Measurements from ENCODE around the gene RIN3.
A peak's percentile ranks its signal among the peaks of the same experiment; 100 is the strongest.

Gene RIN3

GRCh38 chr14:92475451-92476187 is 38.0 kb upstream of the RIN3 start:
- peaks cover 4% of the 10 kb centered on the region for H3K36me3 Mint-ChIP-seq
- H3K4me1 Mint-ChIP-seq: peaks cover 14% of the 10 kb centered on the region
- no peak overlapping the region for H3K27ac Mint-ChIP-seq
- H3K27me3 Mint-ChIP-seq: no peaks in the 10 kb centered on the region
- H3K9me3 Mint-ChIP-seq: no peaks in the 10 kb centered on the region
- no peak overlapping the region for H3K4me3 Mint-ChIP-seq

GRCh38 chr14:92480856-92481255 is 32.7 kb upstream of the RIN3 start:
- Mint-ChIP-seq H3K9me3 (no peaks in the 10 kb centered on the region), H3K27me3 (no peaks in the 10 kb centered on the region), H3K36me3 (peaks cover 5% of the 10 kb centered on the region), H3K4me3 (no peak overlapping the region), H3K27ac (no peak overlapping the region), H3K4me1 (no peaks in the 10 kb centered on the region)

- Mint-ChIP-seq H3K4me1 (no peaks in the 10 kb centered on the region), H3K9me3 (no peaks in the 10 kb centered on the region), H3K36me3 (peaks cover 5% of the 10 kb centered on the region), H3K4me3 (no peak overlapping the region), H3K27ac (no peak overlapping the region), H3K27me3 (no peaks in the 10 kb centered on the region)
These were observed 32.2 kb upstream of the RIN3 start for GRCh38 chr14:92481386-92481785.

GRCh38 chr14:92481811-92482555 is 31.6 kb upstream of the RIN3 start:
- Mint-ChIP-seq H3K36me3 (peaks cover 5% of the 10 kb centered on the region), H3K9me3 (no peaks in the 10 kb centered on the region), H3K27me3 (no peaks in the 10 kb centered on the region), H3K4me1 (no peaks in the 10 kb centered on the region), H3K4me3 (no peak overlapping the region), H3K27ac (no peak overlapping the region)

- H3K4me3 Mint-ChIP-seq: no peak overlapping the region
- H3K27me3 Mint-ChIP-seq: no peaks in the 10 kb centered on the region
- no peaks in the 10 kb centered on the region for H3K4me1 Mint-ChIP-seq
- no peaks in the 10 kb centered on the region for H3K9me3 Mint-ChIP-seq
- peaks cover 5% of the 10 kb centered on the region for H3K36me3 Mint-ChIP-seq
- H3K27ac Mint-ChIP-seq: no peak overlapping the region
These were observed 30.8 kb upstream of the RIN3 start for GRCh38 chr14:92482621-92483319.

GRCh38 chr14:92484132-92484823 is 29.3 kb upstream of the RIN3 start:
- no peaks in the 10 kb centered on the region for H3K4me1 Mint-ChIP-seq

GRCh38 chr14:92486881-92487280 is 26.7 kb upstream of the RIN3 start:
- no peaks in the 10 kb centered on the region for H3K27me3 Mint-ChIP-seq
- H3K4me1 Mint-ChIP-seq: no peaks in the 10 kb centered on the region
- H3K4me3 Mint-ChIP-seq: no peak overlapping the region
- no peak overlapping the region for H3K27ac Mint-ChIP-seq
- no peaks in the 10 kb centered on the region for H3K36me3 Mint-ChIP-seq
- H3K9me3 Mint-ChIP-seq: no peaks in the 10 kb centered on the region

More at GRCh38 chr14:92484132-92484823, 29.3 kb upstream of the RIN3 start:
- Mint-ChIP-seq H3K27me3 (no peaks in the 10 kb centered on the region), H3K4me3 (no peak overlapping the region), H3K36me3 (peaks cover 2% of the 10 kb centered on the region), H3K9me3 (no peaks in the 10 kb centered on the region), H3K27ac (no peak overlapping the region)

GRCh38 chr14:92487513-92488133 is 26.0 kb upstream of the RIN3 start:
- Mint-ChIP-seq H3K36me3 (no peaks in the 10 kb centered on the region), H3K9me3 (no peaks in the 10 kb centered on the region), H3K4me1 (no peaks in the 10 kb centered on the region), H3K27ac (no peak overlapping the region), H3K4me3 (no peak overlapping the region), H3K27me3 (no peaks in the 10 kb centered on the region)

- Mint-ChIP-seq H3K27me3 (no peaks in the 10 kb centered on the region), H3K36me3 (no peaks in the 10 kb centered on the region), H3K4me3 (no peak overlapping the region), H3K27ac (peak overlapping the region; percentile 52), H3K9me3 (no peaks in the 10 kb centered on the region), H3K4me1 (no peaks in the 10 kb centered on the region)
These were observed 24.0 kb upstream of the RIN3 start for GRCh38 chr14:92489394-92490238.

- H3K9me3 Mint-ChIP-seq: no peaks in the 10 kb centered on the region
- no peak overlapping the region for H3K4me3 Mint-ChIP-seq
- H3K4me1 Mint-ChIP-seq: no peaks in the 10 kb centered on the region
- H3K27me3 Mint-ChIP-seq: no peaks in the 10 kb centered on the region
- no peak overlapping the region for H3K27ac Mint-ChIP-seq
- H3K36me3 Mint-ChIP-seq: no peaks in the 10 kb centered on the region
These were observed 23.2 kb upstream of the RIN3 start for GRCh38 chr14:92490239-92490959.

GRCh38 chr14:92491782-92492181 is 21.8 kb upstream of the RIN3 start:
- H3K27ac Mint-ChIP-seq: no peak overlapping the region
- H3K27me3 Mint-ChIP-seq: no peaks in the 10 kb centered on the region
- H3K4me3 Mint-ChIP-seq: no peak overlapping the region
- H3K36me3 Mint-ChIP-seq: no peaks in the 10 kb centered on the region
- no peaks in the 10 kb centered on the region for H3K4me1 Mint-ChIP-seq
- no peaks in the 10 kb centered on the region for H3K9me3 Mint-ChIP-seq

GRCh38 chr14:92492258-92492657 is 21.3 kb upstream of the RIN3 start:
- no peak overlapping the region for H3K4me3 Mint-ChIP-seq
- no peaks in the 10 kb centered on the region for H3K27me3 Mint-ChIP-seq
- no peaks in the 10 kb centered on the region for H3K36me3 Mint-ChIP-seq
- H3K4me1 Mint-ChIP-seq: no peaks in the 10 kb centered on the region
- no peak overlapping the region for H3K27ac Mint-ChIP-seq
- no peaks in the 10 kb centered on the region for H3K9me3 Mint-ChIP-seq

GRCh38 chr14:92493024-92493423 is 20.6 kb upstream of the RIN3 start:
- no peak overlapping the region for H3K27ac Mint-ChIP-seq

GRCh38 chr14:92493492-92493891 is 20.1 kb upstream of the RIN3 start:
- Mint-ChIP-seq H3K27ac (no peak overlapping the region), H3K36me3 (no peaks in the 10 kb centered on the region), H3K4me3 (no peak overlapping the region), H3K9me3 (no peaks in the 10 kb centered on the region), H3K4me1 (no peaks in the 10 kb centered on the region), H3K27me3 (no peaks in the 10 kb centered on the region)

More at GRCh38 chr14:92493024-92493423, 20.6 kb upstream of the RIN3 start:
- Mint-ChIP-seq H3K4me1 (no peaks in the 10 kb centered on the region), H3K27me3 (no peaks in the 10 kb centered on the region), H3K36me3 (no peaks in the 10 kb centered on the region), H3K4me3 (no peak overlapping the region), H3K9me3 (no peaks in the 10 kb centered on the region)

Measured in activated naive CD4-positive, alpha-beta T cell treated with anti-CD3 and anti-CD28 coated beads, Interleukin-2, amount 50 U/mL, for 24 hours (primary cell).